Globus pallidus (tissue), 1 donor: ENCODE measurements around the gene DHFR2.
"Not testable (repeated sequence)": the region's sequence is repeated elsewhere in the genome, so short reads cannot be mapped to it uniquely, and the experiment has no call there.

ENCODE experiments used
- DNase-seq: peaks from one replicate; pipeline ENCODE4 v3.0.0-alpha.2; 2015; ENCODE audit warnings: low spot score

DHFR2 gene

DNA sequence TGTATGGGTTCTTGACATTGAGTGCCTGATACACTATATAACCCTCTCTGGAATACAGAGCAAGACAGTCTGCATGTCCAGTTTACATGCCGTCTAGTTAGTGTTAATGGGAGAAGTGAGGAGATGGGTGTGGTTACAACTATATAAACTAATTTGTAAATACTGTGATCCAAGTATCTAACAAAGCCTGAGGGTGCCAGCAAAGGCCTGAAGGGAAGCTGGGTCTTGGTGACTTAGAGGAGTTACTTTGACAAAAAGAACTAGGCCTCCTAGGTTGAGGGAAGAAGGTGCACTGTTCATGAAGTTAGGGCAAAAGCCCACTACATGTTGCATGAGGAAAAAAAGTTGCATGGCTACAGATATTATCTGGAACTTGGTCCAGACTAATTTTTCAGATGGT, 2.4 kb upstream of the DHFR2 start:
- no peak for DNase-seq

DNA sequence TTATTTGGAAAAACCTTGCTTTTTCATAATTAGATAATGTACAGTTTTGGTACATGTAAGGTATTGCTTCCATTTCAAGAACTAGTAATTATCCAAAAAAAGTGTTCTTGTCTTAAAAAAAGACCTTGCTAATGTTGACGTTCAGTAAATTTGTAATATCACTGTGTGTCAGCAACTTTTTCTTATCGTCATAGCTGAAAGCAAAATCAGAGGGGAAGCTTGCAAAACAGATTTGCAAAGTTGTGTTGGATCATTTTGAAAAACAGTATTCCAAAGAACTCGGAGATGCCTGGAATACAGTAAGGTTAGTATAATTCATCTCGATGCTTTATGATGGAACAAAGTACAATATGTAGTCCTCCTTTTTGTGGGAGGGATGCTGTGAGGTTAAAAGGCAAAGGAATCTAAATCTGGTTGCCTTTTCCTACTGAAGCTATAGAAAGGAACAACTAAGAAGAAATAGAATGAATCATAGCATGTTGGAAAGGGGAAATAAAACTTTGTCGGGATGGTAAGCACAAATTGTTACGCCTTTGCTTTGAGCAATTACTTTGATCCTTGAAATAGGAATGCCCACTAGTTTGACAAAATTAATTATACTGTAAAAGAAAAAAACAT, 1.6 kb upstream of the DHFR2 start:
- no peak for DNase-seq

GRCh38 chr3:94063496-94064119, 892 bp upstream of the DHFR2 start:
- DNase-seq: no peak

- no peak for DNase-seq
Measured at GRCh38 chr3:94061297-94061696, 1.4 kb downstream of the DHFR2 start.

DNA sequence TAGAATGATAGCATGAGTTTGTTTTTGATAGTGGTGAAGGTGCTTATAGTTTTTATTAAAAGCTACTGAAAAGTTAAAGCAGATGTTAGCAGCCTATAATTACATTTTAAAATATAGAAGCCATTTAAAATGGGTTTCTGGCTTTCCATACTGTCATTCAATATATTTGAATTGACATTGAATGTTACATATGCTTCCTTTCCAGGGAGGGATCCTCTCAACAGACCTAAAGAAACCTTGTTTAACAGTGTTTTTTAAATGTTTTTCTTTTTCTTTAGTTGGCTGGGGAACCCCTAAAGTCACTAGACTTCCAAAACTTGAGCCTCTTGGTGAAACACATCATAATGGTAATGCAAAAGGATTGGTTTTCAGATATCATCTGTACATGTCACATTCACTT, 12.2 kb downstream of the DHFR2 start:
- DNase-seq: no peak

- no peak for DNase-seq
Measured at GRCh38 chr3:94049267-94049666, 13.4 kb downstream of the DHFR2 start.

GRCh38 chr3:94046533-94046932, 16.2 kb downstream of the DHFR2 start:
- no peak for DNase-seq

GRCh38 chr3:94044100-94044936, 18.4 kb downstream of the DHFR2 start:
- not testable (repeated sequence) for DNase-seq

GRCh38 chr3:94043285-94043684, 19.4 kb downstream of the DHFR2 start:
- no peak for DNase-seq

- DNase-seq: peak; percentile 43
Measured at GRCh38 chr3:94036909-94037507, 25.7 kb downstream of the DHFR2 start.

- no peak for DNase-seq
Measured at GRCh38 chr3:94028093-94028837, 34.5 kb downstream of the DHFR2 start, which contains the start of gene STX19. Gene STX19, minus strand, starts transcription at chr3:94028597. Its CDS starts 13,328 bp downstream, at chr3:94015269.

DNA sequence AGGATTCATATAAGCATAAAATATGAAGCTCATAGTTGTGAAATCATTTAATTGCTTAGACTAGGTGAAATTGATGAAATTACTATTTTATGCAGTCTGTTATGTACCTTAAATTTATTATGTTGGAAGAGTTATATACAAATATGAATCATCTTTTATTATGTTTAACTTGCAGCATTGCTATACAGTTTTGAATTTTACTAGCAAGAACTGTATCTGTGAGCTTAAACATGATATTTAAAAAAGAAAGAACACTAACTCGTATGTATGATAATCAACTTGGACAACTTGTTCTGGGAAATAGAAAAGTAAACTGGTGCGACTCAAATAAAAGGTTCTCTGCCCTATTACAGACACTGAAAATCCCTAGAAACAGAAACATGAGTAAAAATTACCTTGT, 36.1 kb downstream of the DHFR2 start:
- no peak for DNase-seq

GRCh38 chr3:94024385-94024784, 38.3 kb downstream of the DHFR2 start:
- no peak for DNase-seq

DNA sequence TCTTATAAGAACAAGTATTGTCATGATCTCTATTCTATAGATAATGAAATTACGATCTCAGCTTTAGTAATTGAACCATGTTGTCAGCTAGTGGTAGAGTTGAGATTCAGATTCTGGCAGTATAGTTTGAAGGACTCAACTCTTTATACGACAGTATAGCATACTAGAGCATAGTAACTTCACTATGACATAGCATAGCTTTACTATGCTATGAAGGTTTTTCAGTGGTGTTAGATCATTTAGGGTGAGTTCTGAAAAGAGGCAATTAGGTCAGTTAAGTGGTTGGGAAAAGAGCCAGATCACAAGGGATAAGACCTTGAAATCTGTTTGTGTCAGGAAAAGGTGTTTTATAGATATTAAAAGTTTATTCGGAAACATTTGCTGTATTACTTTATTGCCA, 42.4 kb downstream of the DHFR2 start:
- no peak for DNase-seq

DNA sequence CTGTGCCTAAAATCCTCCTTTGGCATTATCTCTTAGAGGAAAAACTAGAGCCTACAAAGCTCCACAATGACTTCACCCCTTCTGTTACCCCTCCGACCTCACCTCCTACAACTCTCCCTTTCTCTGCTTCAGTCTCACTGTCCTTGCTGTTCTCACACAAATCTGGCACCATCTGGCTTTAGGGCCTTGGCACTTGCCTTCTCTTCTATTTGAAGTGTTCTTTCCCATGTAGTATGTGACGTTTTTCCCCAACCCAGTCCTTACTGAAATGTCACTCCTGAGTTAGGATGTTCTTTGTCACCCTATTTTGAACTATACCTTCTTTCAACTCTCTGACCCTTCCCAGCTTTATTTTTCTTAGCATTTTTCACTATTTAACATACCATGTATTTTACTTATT, 43.1 kb downstream of the DHFR2 start:
- DNase-seq: no peak

GRCh38 chr3:94015025-94015424, 47.7 kb downstream of the DHFR2 start:
- DNase-seq: no peak

DNA sequence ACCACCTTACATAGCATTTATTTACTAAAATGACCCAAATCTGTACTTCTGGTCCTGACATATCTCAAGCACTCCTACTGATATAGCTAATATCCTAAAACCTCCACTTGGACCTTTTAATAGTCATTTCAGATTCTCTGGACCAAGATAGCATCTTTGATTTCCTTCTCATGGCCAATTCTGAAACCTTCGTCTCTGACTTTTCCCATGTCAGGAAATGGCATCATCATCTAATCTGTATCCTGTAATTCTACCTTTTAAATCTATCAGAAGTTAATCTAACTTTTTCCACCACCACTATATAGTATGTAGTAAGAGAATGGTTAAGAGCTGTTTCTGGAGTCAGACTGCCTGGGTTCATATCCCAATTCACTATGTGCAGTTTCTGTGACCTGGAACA, 50.5 kb downstream of the DHFR2 start:
- no peak for DNase-seq

DNA sequence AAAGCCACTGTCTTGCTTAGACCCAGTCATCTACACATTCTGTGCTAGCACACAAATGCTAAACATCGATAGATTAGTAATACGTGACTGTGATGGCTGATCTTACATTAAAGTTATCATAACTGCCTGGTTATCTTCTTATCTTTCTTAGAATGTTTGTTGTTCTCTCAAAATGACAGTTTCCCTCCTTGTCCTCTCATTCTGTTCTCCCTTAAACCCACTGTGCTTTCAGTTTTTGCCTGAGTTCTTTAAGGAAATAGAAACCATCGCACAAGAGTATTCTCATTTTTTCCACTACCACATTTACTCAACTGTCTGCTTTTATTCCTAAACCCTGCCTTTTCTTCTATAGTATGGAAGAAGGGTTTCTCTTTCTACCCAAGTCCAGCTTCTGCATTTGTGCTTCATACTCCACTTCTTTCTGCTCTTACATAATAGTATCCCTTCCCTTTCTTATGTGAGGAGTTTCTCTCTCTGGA, 51.4 kb downstream of the DHFR2 start:
- no peak for DNase-seq

DNA sequence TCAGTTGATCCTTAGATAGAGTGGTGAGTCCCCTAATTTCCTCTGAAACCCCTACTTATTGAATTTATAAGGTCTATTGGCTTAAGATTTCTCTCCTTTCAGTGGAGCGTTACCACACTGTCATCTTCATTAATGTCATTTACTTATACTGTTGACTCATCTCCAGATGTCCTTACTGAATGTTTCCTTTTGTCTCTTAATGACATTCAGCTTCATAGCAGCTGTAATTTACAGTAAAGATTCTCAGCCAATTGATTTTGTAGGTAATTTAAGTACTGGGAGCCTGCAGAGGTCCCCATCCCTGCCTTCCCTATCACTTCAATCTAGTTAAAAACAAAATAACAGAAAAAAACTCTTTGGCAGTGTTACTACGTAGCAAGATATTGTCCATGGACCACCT, 53.1 kb downstream of the DHFR2 start:
- no peak for DNase-seq

DNA sequence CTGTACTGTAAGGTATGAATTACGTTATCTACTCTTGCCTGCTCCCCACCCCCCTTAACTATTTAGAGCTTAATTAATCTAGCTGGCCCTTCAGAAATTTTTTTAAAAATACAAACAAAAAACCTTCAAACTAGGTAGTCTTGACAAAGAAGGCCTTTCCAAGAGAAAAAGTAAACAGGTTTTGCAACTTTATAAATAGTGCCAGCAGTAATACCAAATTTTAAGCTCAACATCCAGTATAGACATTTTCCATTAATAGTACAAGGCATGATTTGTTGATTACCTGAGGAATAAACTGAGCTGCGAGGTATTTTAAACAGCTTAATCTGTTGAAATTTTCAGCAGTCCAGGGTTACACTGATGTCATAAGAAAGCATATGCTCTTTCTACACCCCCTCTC, 54.5 kb downstream of the DHFR2 start:
- no peak for DNase-seq
